ENCODE measurements around the gene COQ9. TPM values are rescaled to one million over a fixed set of nuclear protein-coding genes. Genes with fewer than 3 reads are reported as not detected.

COQ9 gene
- total RNA-seq, 2 experiments from 2014 or later = 28.5 to 29.0 TPM

GRCh38 chr16:57412584-57412983 is 34.7 kb upstream of the COQ9 start:
- Mint-ChIP-seq H3K4me3 (no peak overlapping the region), H3K9me3 (no peaks in the 10 kb centered on the region), H3K27ac (no peak overlapping the region), H3K27me3 (peaks cover 2% of the 10 kb centered on the region), H3K36me3 (ENCODE audit: low read depth) (no peaks in the 10 kb centered on the region), H3K4me1 (peaks cover 8% of the 10 kb centered on the region)
- POLR2A ChIA-PET = interaction anchor here (1.4 kb wide), 1 partner anchor 112 kb away, joined by 3 read pairs; no protein-coding TSS in a partner anchor
- no peak for DNase-seq
- CTCF ChIA-PET = no interaction called here

DNA sequence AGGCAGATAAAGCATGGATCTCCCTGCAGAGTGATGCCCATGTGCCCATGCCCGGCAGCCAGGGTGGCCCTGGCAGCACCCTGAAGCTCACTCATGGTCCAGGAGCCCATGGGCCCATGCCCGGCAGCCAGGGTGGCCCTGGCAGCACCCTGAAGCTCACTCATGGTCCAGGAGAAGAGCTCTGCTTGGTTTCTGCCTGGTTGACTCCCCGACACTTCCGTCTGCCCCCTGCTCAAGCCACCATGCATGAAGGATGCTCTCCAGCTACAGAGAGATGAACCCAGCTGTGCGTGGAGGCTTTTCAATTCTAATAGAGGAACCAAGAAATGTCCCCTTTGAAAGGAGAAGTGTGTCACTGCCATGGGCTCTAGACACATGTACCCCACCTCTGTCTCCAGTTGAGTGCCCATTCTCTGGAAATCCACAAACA is 34.0 kb upstream of the COQ9 start:
- ChIA-PET POLR2A (interaction anchor here (1.4 kb wide), 1 partner anchor 113 kb away, joined by 3 read pairs; no protein-coding TSS in a partner anchor), CTCF (no interaction called here)
- Mint-ChIP-seq H3K27me3 (peaks cover 5% of the 10 kb centered on the region), H3K36me3 (ENCODE audit: low read depth) (no peaks in the 10 kb centered on the region), H3K4me3 (no peak overlapping the region), H3K9me3 (no peaks in the 10 kb centered on the region), H3K27ac (no peak overlapping the region), H3K4me1 (peaks cover 11% of the 10 kb centered on the region)
- DNase-seq = no peak

DNA sequence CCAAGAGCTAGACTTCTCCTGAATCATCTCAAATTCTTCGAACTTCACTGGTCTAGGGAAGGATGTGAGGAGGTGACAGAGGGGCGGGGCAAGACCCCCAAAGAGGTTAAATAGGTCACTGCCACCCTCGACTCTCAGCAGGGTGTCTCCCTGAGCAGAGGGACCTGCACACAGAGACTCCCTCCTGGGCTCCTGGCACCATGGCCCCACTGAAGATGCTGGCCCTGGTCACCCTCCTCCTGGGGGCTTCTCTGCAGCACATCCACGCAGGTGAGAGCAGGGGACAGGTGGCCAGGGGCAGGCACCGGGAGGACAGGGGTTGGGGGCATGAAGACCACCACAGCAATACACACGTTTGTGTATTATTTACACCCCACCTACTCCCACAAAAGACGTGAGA is 33.5 kb upstream of the COQ9 start:
- POLR2A ChIA-PET = interaction anchor here (1.4 kb wide), 1 partner anchor 113 kb away, joined by 3 read pairs; no protein-coding TSS in a partner anchor
- H3K4me1 Mint-ChIP-seq = peaks cover 14% of the 10 kb centered on the region
- DNase-seq = no peak
- H3K4me3 Mint-ChIP-seq = no peak overlapping the region
- CTCF ChIA-PET = no interaction called here
- H3K27me3 Mint-ChIP-seq = peaks cover 6% of the 10 kb centered on the region
- H3K9me3 Mint-ChIP-seq = no peaks in the 10 kb centered on the region
- H3K27ac Mint-ChIP-seq = no peak overlapping the region
- H3K36me3 Mint-ChIP-seq (ENCODE audit: low read depth) = no peaks in the 10 kb centered on the region

DNA sequence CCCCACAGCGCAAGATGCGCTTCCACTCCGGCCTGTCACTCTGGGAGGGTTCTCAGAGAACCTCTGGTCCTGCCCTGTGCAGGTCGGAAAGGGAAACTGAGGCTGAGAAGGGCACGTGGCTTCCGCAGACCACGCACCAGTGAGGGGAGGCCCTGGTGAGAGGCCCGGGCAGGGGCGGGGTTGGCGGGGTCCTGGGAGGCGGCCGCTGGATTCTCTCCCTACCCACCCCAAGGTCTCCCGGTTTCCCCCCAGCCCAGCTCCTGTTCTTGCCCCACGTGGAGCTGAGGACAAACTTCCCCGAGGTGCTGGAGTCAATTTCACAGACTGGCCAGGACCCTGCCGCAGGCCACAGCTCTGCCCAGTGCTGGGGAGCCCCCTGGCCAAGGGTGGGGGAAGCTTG is 31.2 kb upstream of the COQ9 start:
- no peak for DNase-seq
- ChIA-PET CTCF (interaction anchor here (1.1 to 7.1 kb wide), 11 partner anchors 9 to 323 kb away, joined by 3 to 160 read pairs (median 6); partner anchors contain the start of genes ARL2BP, CPNE2, POLR2C and PSME3IP1), POLR2A (interaction anchor here (1.0 to 2.6 kb wide), 5 partner anchors 30 to 230 kb away, joined by 3 to 9 read pairs (median 3); partner anchors contain the start of genes CIAPIN1, COQ9, PSME3IP1 and RSPRY1)
- Mint-ChIP-seq H3K4me3 (no peak overlapping the region), H3K9me3 (no peaks in the 10 kb centered on the region), H3K4me1 (peaks cover 20% of the 10 kb centered on the region), H3K27ac (no peak overlapping the region), H3K27me3 (peaks cover 6% of the 10 kb centered on the region), H3K36me3 (ENCODE audit: low read depth) (no peaks in the 10 kb centered on the region)

DNA sequence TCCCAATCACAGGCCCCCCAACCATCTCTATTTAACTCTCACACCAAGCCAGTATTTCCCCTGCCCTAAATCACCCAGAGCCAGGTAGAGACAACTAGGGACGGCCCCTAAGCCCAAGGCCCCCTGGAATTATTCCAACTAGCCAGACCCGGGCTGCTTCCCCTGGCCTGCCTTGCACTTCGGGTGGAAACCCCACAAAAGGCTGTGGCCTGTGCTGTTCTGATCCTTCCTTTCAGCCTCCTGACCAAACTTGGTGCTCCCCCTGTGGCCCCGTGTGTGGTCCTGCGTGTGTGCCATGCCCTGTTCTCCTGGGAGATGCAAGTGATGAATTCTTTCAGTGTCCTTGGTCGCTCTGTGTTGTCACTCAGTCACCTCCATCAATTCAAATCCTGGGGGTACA is 27.8 kb upstream of the COQ9 start:
- Mint-ChIP-seq H3K4me1 (peaks cover 20% of the 10 kb centered on the region), H3K4me3 (no peak overlapping the region), H3K36me3 (ENCODE audit: low read depth) (no peaks in the 10 kb centered on the region), H3K27me3 (peaks cover 5% of the 10 kb centered on the region), H3K27ac (no peak overlapping the region), H3K9me3 (no peaks in the 10 kb centered on the region)
- POLR2A ChIA-PET = interaction anchor here (0.9 to 1.9 kb wide), 2 partner anchors 27 to 139 kb away, joined by 3 to 4 read pairs; partner anchors contain the start of genes CIAPIN1 and COQ9
- CTCF ChIA-PET = interaction anchor here (0.7 to 7.1 kb wide), 14 partner anchors 15 to 232 kb away, joined by 3 to 160 read pairs (median 4); partner anchors contain the start of genes CCL17, CIAPIN1 and COQ9
- DNase-seq = no peak

DNA sequence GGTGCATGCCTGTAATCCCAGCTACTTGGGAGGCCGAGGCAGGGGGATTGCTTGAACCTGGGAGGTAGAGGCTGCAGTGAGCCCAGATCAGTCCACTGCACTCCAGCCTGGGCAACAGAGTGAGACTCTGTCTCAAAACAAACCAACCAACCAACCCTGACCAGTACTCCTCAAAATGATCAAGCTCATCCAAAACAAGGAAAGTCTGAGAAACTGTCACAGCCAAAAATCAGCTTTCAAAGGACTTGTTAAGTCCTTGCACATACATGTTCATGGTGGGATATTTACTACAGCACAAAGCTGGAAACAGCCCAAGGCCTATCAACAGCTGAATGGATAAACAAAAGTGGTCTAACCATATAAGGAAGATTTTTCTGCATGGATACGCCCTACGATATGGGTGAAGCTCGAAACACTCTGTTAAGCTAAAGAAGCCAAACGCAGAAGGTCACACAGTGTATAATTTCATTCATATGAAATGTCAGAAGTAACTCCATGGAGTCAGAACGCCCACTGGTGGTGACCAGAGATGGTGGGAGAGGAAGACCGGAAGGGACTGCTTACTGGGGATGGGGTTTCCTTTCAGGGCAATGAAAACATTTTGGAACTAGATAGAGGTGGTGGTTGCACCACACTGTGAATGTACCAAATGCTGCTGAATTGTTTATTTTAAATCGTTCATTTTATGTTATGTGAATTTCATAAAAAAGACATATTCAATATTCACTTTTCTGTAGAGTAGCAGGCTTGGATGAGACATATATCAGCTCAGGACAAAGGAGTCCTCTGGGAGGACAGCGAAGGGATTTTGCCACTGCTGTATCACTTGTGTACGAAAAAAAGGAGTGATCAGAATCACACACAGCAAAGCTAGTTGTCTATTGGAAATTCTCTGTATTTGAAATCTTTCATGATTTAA is 25.0 kb upstream of the COQ9 start:
- Mint-ChIP-seq H3K36me3 (ENCODE audit: low read depth) (peaks cover 4% of the 10 kb centered on the region), H3K27ac (no peak overlapping the region), H3K27me3 (peaks cover 5% of the 10 kb centered on the region), H3K4me3 (no peak overlapping the region), H3K4me1 (peaks cover 14% of the 10 kb centered on the region), H3K9me3 (no peaks in the 10 kb centered on the region)
- ChIA-PET CTCF (interaction anchor here (1.2 to 7.1 kb wide), 3 partner anchors 40 to 154 kb away, joined by 3 to 160 read pairs (median 4); partner anchors contain the start of gene POLR2C), POLR2A (interaction anchor here (0.6 to 1.2 kb wide), 3 partner anchors 24 to 448 kb away, joined by 3 to 4 read pairs (median 3); partner anchors contain the start of genes CIAPIN1 and COQ9)
- DNase-seq = no peak

- ChIA-PET CTCF (no interaction called here), POLR2A (interaction anchor here (1.2 kb wide), 1 partner anchor 124 kb away, joined by 3 read pairs; no protein-coding TSS in a partner anchor)
- DNase-seq = no peak
- H3K27ac Mint-ChIP-seq = no peak overlapping the region
- peaks cover 1% of the 10 kb centered on the region for H3K27me3 Mint-ChIP-seq
- peaks cover 9% of the 10 kb centered on the region for H3K4me1 Mint-ChIP-seq
- H3K9me3 Mint-ChIP-seq = no peaks in the 10 kb centered on the region
- H3K36me3 Mint-ChIP-seq (ENCODE audit: low read depth) = peaks cover 11% of the 10 kb centered on the region
- H3K4me3 Mint-ChIP-seq = no peak overlapping the region
These were observed 24.1 kb upstream of the COQ9 start for GRCh38 chr16:57423152-57423551.

DNA sequence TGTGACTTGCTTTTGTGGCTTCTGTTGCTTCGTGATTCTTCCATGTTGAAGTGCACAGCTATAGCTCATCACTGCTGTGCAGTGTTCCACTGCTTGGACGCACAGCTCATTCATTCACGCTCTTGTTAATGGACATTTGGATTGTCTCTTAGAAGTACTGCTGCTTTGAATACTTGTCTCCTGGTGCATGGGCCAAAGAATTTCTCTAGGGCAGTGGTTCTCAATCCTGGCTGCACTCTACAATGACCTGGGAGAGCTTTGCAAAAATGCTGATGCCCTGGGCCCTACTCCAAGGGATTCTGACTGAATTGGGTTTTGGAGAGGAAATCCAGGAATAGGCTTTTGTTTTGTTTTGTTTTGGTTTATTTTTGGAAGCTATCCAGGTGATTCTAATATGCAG is 22.7 kb upstream of the COQ9 start:
- H3K27me3 Mint-ChIP-seq = no peaks in the 10 kb centered on the region
- H3K4me3 Mint-ChIP-seq = no peak overlapping the region
- peaks cover 21% of the 10 kb centered on the region for H3K36me3 Mint-ChIP-seq (ENCODE audit: low read depth)
- H3K27ac Mint-ChIP-seq = no peak overlapping the region
- ChIA-PET CTCF (interaction anchor here (0.6 to 1.4 kb wide), 4 partner anchors 8 to 224 kb away, joined by 3 to 6 read pairs (median 4); no protein-coding TSS in a partner anchor), POLR2A (no interaction called here)
- H3K9me3 Mint-ChIP-seq = no peaks in the 10 kb centered on the region
- no peaks in the 10 kb centered on the region for H3K4me1 Mint-ChIP-seq
- DNase-seq = no peak

DNA sequence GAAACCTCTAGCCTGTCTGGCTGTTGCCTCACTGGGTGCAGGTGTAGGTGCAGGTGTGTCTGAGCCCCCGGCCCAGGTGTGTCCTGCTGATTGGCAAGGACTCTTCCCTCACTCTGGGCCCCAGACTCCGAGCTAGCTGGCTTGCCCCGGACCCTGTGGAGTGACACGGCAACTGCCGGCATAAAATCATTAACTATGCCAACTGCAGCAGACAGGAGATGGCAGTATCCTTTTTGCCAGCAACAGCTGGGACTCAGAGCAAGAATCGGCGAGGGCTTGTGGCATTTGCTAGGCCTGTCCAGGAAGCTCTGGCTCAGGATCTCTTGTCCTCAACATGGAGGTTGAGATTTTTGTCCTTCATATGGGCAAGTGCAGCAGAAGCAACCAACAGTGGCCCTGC is 20.9 kb upstream of the COQ9 start:
- Mint-ChIP-seq H3K36me3 (ENCODE audit: low read depth) (peaks cover 38% of the 10 kb centered on the region), H3K4me3 (no peak overlapping the region), H3K4me1 (no peaks in the 10 kb centered on the region), H3K9me3 (no peaks in the 10 kb centered on the region), H3K27me3 (no peaks in the 10 kb centered on the region), H3K27ac (no peak overlapping the region)
- CTCF ChIA-PET = interaction anchor here (0.7 to 1.3 kb wide), 2 partner anchors 9 to 93 kb away, joined by 3 to 5 read pairs; no protein-coding TSS in a partner anchor
- no peak for DNase-seq
- POLR2A ChIA-PET = no interaction called here

- H3K9me3 Mint-ChIP-seq = no peaks in the 10 kb centered on the region
- CTCF ChIA-PET = interaction anchor here (1.3 kb wide), 1 partner anchor 10 kb away, joined by 5 read pairs; no protein-coding TSS in a partner anchor
- no peak overlapping the region for H3K27ac Mint-ChIP-seq
- POLR2A ChIA-PET = interaction anchor here (1.0 kb wide), 1 partner anchor 20 kb away, joined by 5 read pairs; the partner anchor contains the start of genes CIAPIN1 and COQ9
- H3K4me3 Mint-ChIP-seq = no peak overlapping the region
- peaks cover 39% of the 10 kb centered on the region for H3K36me3 Mint-ChIP-seq (ENCODE audit: low read depth)
- no peaks in the 10 kb centered on the region for H3K4me1 Mint-ChIP-seq
- no peak for DNase-seq
- H3K27me3 Mint-ChIP-seq = no peaks in the 10 kb centered on the region
These were observed 20.0 kb upstream of the COQ9 start for GRCh38 chr16:57427307-57427706.

DNA sequence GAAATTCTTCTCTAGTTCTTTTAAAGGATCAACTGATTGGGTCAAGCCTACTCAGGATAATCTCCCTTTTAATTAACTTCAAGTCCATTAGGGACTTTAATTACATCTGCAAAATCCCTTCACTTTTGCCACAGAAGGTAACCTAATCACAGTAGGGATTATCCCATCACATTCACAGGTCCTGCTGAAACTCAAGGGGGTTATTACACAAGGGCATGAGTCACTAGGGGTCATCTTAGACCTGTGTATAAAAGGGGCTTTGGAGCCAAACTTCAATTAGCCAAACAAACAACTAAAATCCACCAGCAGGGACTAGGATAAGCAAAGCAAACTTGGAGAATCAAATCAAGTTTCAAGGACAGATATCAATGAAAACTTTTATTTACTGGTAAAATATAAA is 19.5 kb upstream of the COQ9 start:
- ChIA-PET POLR2A (no interaction called here), CTCF (no interaction called here)
- Mint-ChIP-seq H3K27me3 (no peaks in the 10 kb centered on the region), H3K27ac (no peak overlapping the region), H3K4me3 (no peak overlapping the region), H3K9me3 (no peaks in the 10 kb centered on the region), H3K4me1 (no peaks in the 10 kb centered on the region), H3K36me3 (ENCODE audit: low read depth) (peaks cover 45% of the 10 kb centered on the region)
- no peak for DNase-seq

DNA sequence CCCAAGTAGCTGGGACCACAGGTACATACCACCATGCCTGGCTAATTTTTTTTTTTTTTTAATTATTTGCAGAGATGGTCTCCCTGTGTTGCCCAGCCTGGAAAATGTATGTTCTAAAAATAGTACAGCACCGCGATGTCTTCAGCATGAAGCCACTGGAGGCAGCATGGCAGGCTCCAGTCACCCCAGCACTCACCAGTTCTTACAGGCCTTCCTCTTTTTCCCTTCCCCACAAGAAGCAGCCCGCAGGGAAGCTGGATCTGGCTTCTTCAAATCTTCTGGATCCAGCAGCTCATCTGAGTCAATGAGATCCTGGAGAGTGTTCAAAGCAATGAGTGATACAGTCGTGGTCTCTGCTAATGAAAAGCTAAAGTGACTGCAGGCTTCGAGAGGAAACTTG is 16.3 kb upstream of the COQ9 start:
- Mint-ChIP-seq H3K36me3 (ENCODE audit: low read depth) (peaks cover 69% of the 10 kb centered on the region), H3K4me3 (no peak overlapping the region), H3K27me3 (no peaks in the 10 kb centered on the region), H3K9me3 (no peaks in the 10 kb centered on the region), H3K27ac (no peak overlapping the region), H3K4me1 (no peaks in the 10 kb centered on the region)
- CTCF ChIA-PET = interaction anchor here (3.1 kb wide), 1 partner anchor 13 kb away, joined by 13 read pairs; no protein-coding TSS in a partner anchor
- POLR2A ChIA-PET = no interaction called here
- no peak for DNase-seq

- no peak for DNase-seq
- Mint-ChIP-seq H3K27ac (no peak overlapping the region), H3K4me3 (no peak overlapping the region), H3K27me3 (no peaks in the 10 kb centered on the region), H3K9me3 (no peaks in the 10 kb centered on the region), H3K4me1 (no peaks in the 10 kb centered on the region), H3K36me3 (ENCODE audit: low read depth) (peaks cover 66% of the 10 kb centered on the region)
- ChIA-PET CTCF (interaction anchor here (1.0 to 1.3 kb wide), 3 partner anchors 14 to 30 kb away, joined by 3 to 5 read pairs (median 3); partner anchors contain the start of gene POLR2C), POLR2A (interaction anchor here (1.1 to 2.6 kb wide), 3 partner anchors 11 to 31 kb away, joined by 3 to 12 read pairs (median 3); partner anchors contain the start of genes CIAPIN1 and COQ9)
These were observed 14.8 kb upstream of the COQ9 start for GRCh38 chr16:57432505-57432904.

All from activated CD4-positive, alpha-beta memory T cell treated with anti-CD3 and anti-CD28 coated beads, Interleukin-2, amount 10 ng/mL, durations not matched to agents 7 days and 5 days (primary cell).